ENCODE results near the gene LYST.

The LYST gene

DNA sequence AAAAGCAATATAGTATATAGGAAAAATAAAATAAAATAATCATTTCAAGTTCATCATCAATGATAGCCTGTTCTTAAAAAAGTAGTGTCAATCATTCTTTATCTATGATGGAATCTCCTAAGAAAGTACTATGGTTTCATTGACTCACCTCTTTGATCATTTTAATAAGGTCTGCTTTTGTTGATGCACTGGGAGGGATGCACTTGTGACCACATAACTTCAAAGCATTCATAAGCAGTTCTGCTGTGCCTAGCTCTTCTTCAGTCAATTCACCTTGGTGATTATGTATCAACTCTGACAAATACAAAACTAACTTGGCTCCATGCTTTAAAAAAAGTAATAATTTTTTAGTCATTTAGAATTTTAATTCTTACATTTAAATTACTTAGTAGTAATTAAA is 132.4 kb downstream of the LYST start:
- H3K36me3 ChIP-seq (ENCODE audit: insufficient read depth, low read length): no peaks in the 10 kb centered on the region
- TF ChIP-seq EZH2 (IDR thresholded peaks at IDR 0.05) (no peak), FOXP2 (optimal IDR thresholded peaks at IDR 0.05; ENCODE audit: control extremely low read depth, extremely low read length, insufficient read depth) (no peak), POLR2AphosphoS5 (IDR thresholded peaks at IDR 0.05; ENCODE audit: borderline replicate concordance, low read depth, low read length) (no peak)
- no peak for DNase-seq (ENCODE audit: low read depth, low spot score)
- no peak overlapping the region for H3K27ac ChIP-seq
- H3K9ac ChIP-seq (ENCODE audit: insufficient read length): no peak overlapping the region
- H3K9me3 ChIP-seq (ENCODE audit: low read depth, low read length): no peaks in the 10 kb centered on the region
- H3K4me3 ChIP-seq: no peak overlapping the region

DNA sequence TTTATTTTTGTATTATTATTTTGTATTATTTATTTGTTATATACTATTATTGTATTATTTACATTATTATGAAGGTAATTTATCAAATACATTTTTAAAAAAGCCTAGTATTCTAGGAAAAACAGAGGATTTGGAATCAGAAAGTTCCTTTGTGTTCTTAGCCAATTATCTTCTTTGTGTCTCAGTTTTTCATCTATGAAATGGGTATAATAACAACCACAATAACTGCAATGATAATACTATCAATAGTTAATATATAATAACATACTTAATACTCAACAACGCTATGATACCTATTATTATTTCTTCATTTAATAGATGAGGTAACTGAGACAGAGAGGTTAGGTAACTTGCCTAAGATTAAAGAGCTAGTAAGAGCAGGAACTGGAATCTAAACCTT is 136.7 kb downstream of the LYST start:
- DNase-seq (ENCODE audit: low read depth, low spot score): no peak
- Histone ChIP-seq H3K9me3 (ENCODE audit: low read depth, low read length) (no peaks in the 10 kb centered on the region), H3K36me3 (ENCODE audit: insufficient read depth, low read length) (no peaks in the 10 kb centered on the region), H3K4me3 (no peak overlapping the region), H3K27ac (no peak overlapping the region), H3K9ac (ENCODE audit: insufficient read length) (no peak overlapping the region)
- no peak for TF ChIP-seq POLR2AphosphoS5 (IDR thresholded peaks at IDR 0.05; ENCODE audit: borderline replicate concordance, low read depth, low read length)
- no peak for TF ChIP-seq FOXP2 (optimal IDR thresholded peaks at IDR 0.05; ENCODE audit: control extremely low read depth, extremely low read length, insufficient read depth)
- TF ChIP-seq EZH2 (IDR thresholded peaks at IDR 0.05): no peak

DNA sequence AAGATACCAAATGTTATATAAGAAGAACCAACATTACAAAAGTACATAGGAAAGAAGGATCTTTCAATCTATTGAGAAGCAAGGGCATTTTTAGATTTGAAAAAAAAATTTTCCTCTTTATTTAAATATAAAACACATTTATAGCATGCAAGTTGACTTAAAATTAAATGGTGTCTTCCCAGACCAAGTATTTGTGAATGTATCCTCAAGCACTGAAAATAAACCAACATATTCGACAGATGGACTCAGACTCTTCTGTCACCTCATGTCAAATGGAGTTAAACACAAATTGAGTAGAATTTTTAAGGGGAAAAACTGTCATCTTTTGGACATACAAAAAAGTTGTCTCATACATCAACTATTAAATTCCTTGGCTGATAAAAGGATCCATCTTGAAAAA is 140.1 kb downstream of the LYST start:
- TF ChIP-seq EZH2 (IDR thresholded peaks at IDR 0.05): no peak
- TF ChIP-seq POLR2AphosphoS5 (IDR thresholded peaks at IDR 0.05; ENCODE audit: borderline replicate concordance, low read depth, low read length): no peak
- no peak for TF ChIP-seq FOXP2 (optimal IDR thresholded peaks at IDR 0.05; ENCODE audit: control extremely low read depth, extremely low read length, insufficient read depth)
- Histone ChIP-seq H3K27ac (no peak overlapping the region), H3K4me3 (no peak overlapping the region), H3K36me3 (ENCODE audit: insufficient read depth, low read length) (no peaks in the 10 kb centered on the region), H3K9me3 (ENCODE audit: low read depth, low read length) (no peaks in the 10 kb centered on the region), H3K9ac (ENCODE audit: insufficient read length) (no peak overlapping the region)
- DNase-seq (ENCODE audit: low read depth, low spot score): no peak

DNA sequence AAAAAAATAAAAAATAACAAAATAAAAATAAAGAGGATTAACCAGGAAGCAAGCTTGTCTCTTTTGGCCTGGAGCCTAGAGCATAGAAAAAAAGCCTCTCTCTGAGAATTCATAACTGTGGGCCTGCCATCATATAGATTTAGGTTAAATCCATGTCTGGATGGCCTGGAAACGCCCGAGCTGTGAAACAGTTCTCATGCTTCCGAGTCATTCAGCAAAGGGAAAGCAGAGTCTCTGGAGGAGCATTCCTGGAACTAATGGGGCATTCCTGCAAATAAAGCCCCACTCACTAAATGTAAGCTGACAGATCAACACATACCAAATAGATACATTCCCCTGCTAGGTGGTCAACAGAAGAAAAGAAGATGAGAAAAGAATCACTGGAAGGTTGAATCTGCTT is 141.3 kb downstream of the LYST start:
- TF ChIP-seq EZH2 (IDR thresholded peaks at IDR 0.05) (no peak), FOXP2 (optimal IDR thresholded peaks at IDR 0.05; ENCODE audit: control extremely low read depth, extremely low read length, insufficient read depth) (no peak), POLR2AphosphoS5 (IDR thresholded peaks at IDR 0.05; ENCODE audit: borderline replicate concordance, low read depth, low read length) (no peak)
- H3K27ac ChIP-seq: no peak overlapping the region

DNA sequence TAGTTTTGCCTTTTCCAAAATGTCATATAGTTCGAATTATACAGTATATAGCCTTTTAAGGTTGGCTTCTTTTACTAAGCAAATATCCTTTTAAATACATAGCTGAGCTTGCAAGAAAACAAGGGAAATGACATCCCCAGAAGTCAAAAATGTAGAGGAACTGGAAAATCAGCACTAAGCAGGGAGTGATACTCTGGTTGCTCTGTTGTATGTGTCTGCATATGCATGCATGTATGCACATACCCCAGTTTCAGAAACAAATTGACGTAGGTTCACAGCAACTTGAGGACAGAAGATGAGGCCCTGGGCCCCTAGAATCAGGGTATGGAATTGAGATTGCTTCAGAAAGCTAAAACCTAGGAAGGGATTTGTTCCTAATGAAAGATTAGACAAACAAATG is 142.0 kb downstream of the LYST start:
- no peak for DNase-seq (ENCODE audit: low read depth, low spot score)
- Histone ChIP-seq H3K9me3 (ENCODE audit: low read depth, low read length) (no peaks in the 10 kb centered on the region), H3K9ac (ENCODE audit: insufficient read length) (no peak overlapping the region), H3K36me3 (ENCODE audit: insufficient read depth, low read length) (no peaks in the 10 kb centered on the region), H3K27ac (no peak overlapping the region), H3K4me3 (no peak overlapping the region)
- TF ChIP-seq FOXP2 (optimal IDR thresholded peaks at IDR 0.05; ENCODE audit: control extremely low read depth, extremely low read length, insufficient read depth) (no peak), EZH2 (IDR thresholded peaks at IDR 0.05) (no peak), POLR2AphosphoS5 (IDR thresholded peaks at IDR 0.05; ENCODE audit: borderline replicate concordance, low read depth, low read length) (no peak)

More for the DNA sequence above, 141.3 kb downstream of the LYST start:
- DNase-seq (ENCODE audit: low read depth, low spot score): no peak
- H3K9me3 ChIP-seq (ENCODE audit: low read depth, low read length): no peaks in the 10 kb centered on the region
- H3K9ac ChIP-seq (ENCODE audit: insufficient read length): no peak overlapping the region
- no peaks in the 10 kb centered on the region for H3K36me3 ChIP-seq (ENCODE audit: insufficient read depth, low read length)
- H3K4me3 ChIP-seq: no peak overlapping the region

DNA sequence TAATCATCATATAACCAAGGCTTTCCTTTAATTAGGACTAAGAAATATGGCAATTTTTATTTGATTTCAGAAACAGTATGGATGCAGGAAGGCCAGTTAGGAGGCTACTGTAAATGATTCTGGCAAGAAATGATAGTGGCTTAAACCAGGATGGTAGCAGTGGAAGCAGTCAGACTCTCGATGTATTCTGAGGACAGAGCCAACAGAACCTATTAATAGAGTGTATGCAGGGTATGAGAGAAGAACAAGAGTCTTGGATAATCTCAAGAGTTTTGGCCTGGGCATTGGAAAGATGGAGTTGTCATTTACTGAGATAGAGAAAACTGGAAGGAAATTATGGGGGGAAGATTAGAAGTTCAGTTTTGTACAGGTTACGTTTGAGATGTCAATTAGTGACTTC is 143.8 kb downstream of the LYST start:
- Histone ChIP-seq H3K9me3 (ENCODE audit: low read depth, low read length) (no peaks in the 10 kb centered on the region), H3K9ac (ENCODE audit: insufficient read length) (no peak overlapping the region), H3K4me3 (no peak overlapping the region), H3K27ac (no peak overlapping the region), H3K36me3 (ENCODE audit: insufficient read depth, low read length) (no peaks in the 10 kb centered on the region)
- TF ChIP-seq FOXP2 (optimal IDR thresholded peaks at IDR 0.05; ENCODE audit: control extremely low read depth, extremely low read length, insufficient read depth) (no peak), POLR2AphosphoS5 (IDR thresholded peaks at IDR 0.05; ENCODE audit: borderline replicate concordance, low read depth, low read length) (no peak), EZH2 (IDR thresholded peaks at IDR 0.05) (no peak)
- no peak for DNase-seq (ENCODE audit: low read depth, low spot score)

DNA sequence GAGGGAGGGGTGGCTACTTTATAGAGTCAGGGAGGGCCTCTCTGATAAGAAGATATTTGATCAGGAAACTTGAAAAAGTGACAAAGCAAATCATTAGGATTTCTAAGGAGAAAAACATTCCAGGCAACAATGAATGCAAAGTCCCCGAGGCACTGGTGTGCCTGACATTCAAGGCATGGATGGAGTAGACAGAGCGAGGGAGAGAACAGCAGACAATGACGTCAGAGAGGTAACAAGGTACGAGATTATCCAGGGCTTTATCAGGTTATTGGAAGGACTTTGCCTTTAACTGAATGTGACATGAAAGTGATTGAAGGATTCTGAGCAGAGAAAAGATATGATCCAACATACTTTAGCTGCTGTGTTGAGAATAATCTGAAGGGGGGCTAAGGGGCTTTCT is 144.7 kb downstream of the LYST start:
- H3K36me3 ChIP-seq (ENCODE audit: insufficient read depth, low read length): no peaks in the 10 kb centered on the region
- TF ChIP-seq EZH2 (IDR thresholded peaks at IDR 0.05) (no peak), FOXP2 (optimal IDR thresholded peaks at IDR 0.05; ENCODE audit: control extremely low read depth, extremely low read length, insufficient read depth) (no peak), POLR2AphosphoS5 (IDR thresholded peaks at IDR 0.05; ENCODE audit: borderline replicate concordance, low read depth, low read length) (no peak)
- H3K9ac ChIP-seq (ENCODE audit: insufficient read length): no peak overlapping the region
- DNase-seq (ENCODE audit: low read depth, low spot score): no peak
- H3K9me3 ChIP-seq (ENCODE audit: low read depth, low read length): no peaks in the 10 kb centered on the region
- H3K27ac ChIP-seq: no peak overlapping the region
- no peak overlapping the region for H3K4me3 ChIP-seq

DNA sequence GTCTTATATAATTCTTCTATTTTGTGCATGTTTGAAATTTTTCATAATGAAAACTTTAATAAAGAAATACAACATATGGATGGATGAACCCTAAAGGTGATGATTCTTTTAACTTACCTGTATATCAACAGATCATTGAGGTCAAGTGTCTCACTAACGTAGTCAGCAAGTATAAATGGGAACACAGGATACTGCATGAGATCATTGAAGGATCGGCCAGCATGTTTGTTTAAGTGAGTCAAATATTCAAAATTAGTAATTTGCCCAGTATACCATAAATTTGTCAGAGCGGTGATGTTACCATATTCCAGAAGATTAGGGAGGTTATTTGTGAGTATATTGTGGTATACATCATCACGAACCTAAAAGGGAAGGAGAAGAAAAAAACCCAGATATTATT is 146.2 kb downstream of the LYST start:
- no peak for DNase-seq (ENCODE audit: low read depth, low spot score)
- Histone ChIP-seq H3K27ac (no peak overlapping the region), H3K9me3 (ENCODE audit: low read depth, low read length) (no peaks in the 10 kb centered on the region), H3K9ac (ENCODE audit: insufficient read length) (no peak overlapping the region), H3K36me3 (ENCODE audit: insufficient read depth, low read length) (no peaks in the 10 kb centered on the region), H3K4me3 (no peak overlapping the region)
- TF ChIP-seq POLR2AphosphoS5 (IDR thresholded peaks at IDR 0.05; ENCODE audit: borderline replicate concordance, low read depth, low read length) (no peak), EZH2 (IDR thresholded peaks at IDR 0.05) (no peak), FOXP2 (optimal IDR thresholded peaks at IDR 0.05; ENCODE audit: control extremely low read depth, extremely low read length, insufficient read depth) (no peak)

DNA sequence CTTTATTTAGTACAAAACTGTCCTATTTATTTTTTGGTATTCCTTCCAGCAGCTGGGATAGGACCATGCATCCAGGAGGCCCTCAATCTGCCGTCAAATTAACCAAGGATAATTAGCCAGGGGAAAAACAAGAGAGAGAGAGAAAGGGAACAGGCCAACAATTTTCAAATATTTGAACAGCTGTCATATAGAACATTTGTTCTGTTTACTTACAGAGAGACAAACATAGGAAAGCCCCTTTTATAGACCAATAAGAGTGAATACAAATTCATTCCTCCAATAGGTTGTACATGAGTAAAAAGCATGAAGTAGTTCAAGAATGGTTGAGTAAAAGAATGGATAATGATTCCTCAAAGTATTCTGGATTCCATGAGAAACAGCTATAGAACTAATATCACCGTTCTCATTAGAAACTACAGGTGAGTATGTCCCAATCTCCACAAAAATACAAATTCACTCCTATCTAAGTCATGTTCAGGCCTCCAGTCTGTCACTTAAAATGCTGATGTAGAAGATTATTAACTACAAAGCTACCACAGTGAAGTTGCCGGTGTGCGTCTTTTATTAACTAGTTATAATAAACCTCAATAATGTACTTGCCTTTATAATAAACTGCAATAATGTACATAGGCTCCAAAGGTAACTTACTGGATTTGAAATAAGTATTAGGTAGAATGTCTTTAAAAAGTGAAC is 152.4 kb downstream of the LYST start:
- TF ChIP-seq FOXP2 (optimal IDR thresholded peaks at IDR 0.05; ENCODE audit: control extremely low read depth, extremely low read length, insufficient read depth): no peak
- TF ChIP-seq POLR2AphosphoS5 (IDR thresholded peaks at IDR 0.05; ENCODE audit: borderline replicate concordance, low read depth, low read length): no peak
- TF ChIP-seq EZH2 (IDR thresholded peaks at IDR 0.05): no peak
- H3K9me3 ChIP-seq (ENCODE audit: low read depth, low read length): no peaks in the 10 kb centered on the region
- no peak overlapping the region for H3K4me3 ChIP-seq
- DNase-seq (ENCODE audit: low read depth, low spot score): no peak
- H3K36me3 ChIP-seq (ENCODE audit: insufficient read depth, low read length): no peaks in the 10 kb centered on the region
- H3K9ac ChIP-seq (ENCODE audit: insufficient read length): no peak overlapping the region
- no peak overlapping the region for H3K27ac ChIP-seq

Measured in SK-N-MC (cell line).